ENCODE measurements around the gene APEH.

APEH gene

GRCh38 chr3:49732597-49732996, 58.4 kb downstream of the APEH start:
- DNase-seq: no peak

DNA sequence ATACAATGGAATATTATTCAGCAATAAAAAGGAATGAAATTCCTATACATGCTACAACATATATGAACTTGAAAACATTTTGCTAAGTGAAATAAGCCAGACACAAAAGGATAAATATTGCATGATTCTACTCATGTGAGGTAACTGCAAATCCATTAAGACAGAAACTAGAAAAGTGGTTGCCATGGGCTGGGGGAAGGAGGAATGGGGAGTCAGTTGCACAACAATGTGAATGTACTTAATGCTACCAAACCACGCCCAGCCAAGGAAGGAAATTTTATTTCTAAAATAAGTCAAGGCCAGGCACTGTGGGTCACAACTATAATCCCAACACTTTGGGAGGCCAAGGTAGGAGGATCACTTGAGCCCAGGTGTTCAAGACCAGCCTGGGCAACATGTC, 59.4 kb downstream of the APEH start:
- no peak for DNase-seq

Data from hematopoietic multipotent progenitor cell treated with erythropoietin and hydrocortisone succinate and interleukin-3 and kit ligand, for 4 days (in vitro differentiated cells).